Natural killer cell treated with Interleukin-12 subunit alpha and Interleukin-12 subunit beta and Interleukin-15 and Interleukin-18, amount 100 ng/mL, for 72 hours (primary cell): Measurements from ENCODE around the gene MSLN. TPM values are rescaled to one million over a fixed set of nuclear protein-coding genes. Genes with fewer than 3 reads are reported as not detected.

ENCODE experiments used
- ATAC-seq, 2 donors: fragments of 150-1000 bp; cut with Tn5 transposase in 1 of 2; sonication (Bioruptor Pico), chemical (Tn5 transposase) in 1 of 2; 2 replicates each; pipeline ENCODE4 v1.10.0; 2021
- DNase-seq: peaks from one replicate; pipeline ENCODE4 v3.0.0; 2022; ENCODE audit warnings: low spot score
- H3K27ac Mint-ChIP-seq, 2 donors: 1 replicate in 1 of 2; 2 replicates in 1 of 2; pipeline ENCODE4 v1.8.0; 2022; ENCODE audit warnings: mixed read lengths in 2 of 2, mild to moderate bottlenecking in 1 of 2, moderate library complexity in 1 of 2
- H3K27me3 Mint-ChIP-seq, 2 donors: 1 replicate in 1 of 2; 2 replicates in 1 of 2; pipeline ENCODE4 v1.8.0; 2022; ENCODE audit warnings: mixed read lengths in 2 of 2
- H3K36me3 Mint-ChIP-seq: one replicate; pipeline ENCODE4 v1.8.0; 2022; ENCODE audit warnings: mixed read lengths
- H3K4me1 Mint-ChIP-seq, 2 donors: 1 replicate in 1 of 2; 2 replicates in 1 of 2; pipeline ENCODE4 v1.8.0; 2022; ENCODE audit warnings: low read depth in 2 of 2, mixed read lengths in 2 of 2, mild to moderate bottlenecking in 1 of 2
- H3K4me3 Mint-ChIP-seq: one replicate; pipeline ENCODE4 v1.8.0; 2022; ENCODE audit warnings: mixed read lengths
- H3K9me3 Mint-ChIP-seq: 2 replicates; pipeline ENCODE4 v1.8.0; 2022; ENCODE audit warnings: mixed read lengths
- total RNA-seq, 2 donors: library from RNA; stranded (reverse); gene quantifications; one replicate each; pipeline ENCODE4 v1.2.3, GENCODE V29; 2022

The MSLN gene
- total RNA-seq, 2 donors from 2014 or later: not detected

GRCh38 chr16:804193-805048 is 43.9 kb downstream of the MSLN start:
- H3K9me3 Mint-ChIP-seq: no peaks in the 10 kb centered on the region
- H3K4me1 Mint-ChIP-seq: peaks cover 5 to 8% of the 10 kb centered on the region in 2 donors
- no peaks in the 10 kb centered on the region for H3K27me3 Mint-ChIP-seq
- no peak overlapping the region for H3K4me3 Mint-ChIP-seq
- no peak overlapping the region for H3K27ac Mint-ChIP-seq
- no peaks in the 10 kb centered on the region for H3K36me3 Mint-ChIP-seq
- ATAC-seq (no peak), DNase-seq (no peak)

DNA sequence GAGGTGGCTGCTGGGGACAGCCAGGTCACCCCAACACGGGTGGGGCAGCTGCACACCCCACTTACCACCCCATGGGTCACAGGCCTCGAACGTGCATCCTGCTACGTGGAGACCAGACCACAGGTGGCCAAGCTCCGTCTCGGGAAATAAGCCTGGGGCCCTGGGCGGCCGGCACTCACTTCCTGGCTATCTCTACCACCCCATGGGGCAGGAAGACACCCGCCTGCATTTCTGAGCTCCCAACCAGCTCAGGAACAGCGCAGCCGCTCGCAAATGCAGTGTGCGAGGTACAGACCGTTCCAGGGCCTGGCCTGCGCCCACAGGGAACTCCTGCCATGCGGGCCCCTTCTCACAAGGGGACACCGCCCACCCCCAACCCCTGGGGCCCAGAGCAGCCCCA is 44.9 kb downstream of the MSLN start:
- Mint-ChIP-seq H3K9me3 (no peaks in the 10 kb centered on the region), H3K4me1 (peaks cover 5 to 8% of the 10 kb centered on the region in 2 donors), H3K36me3 (no peaks in the 10 kb centered on the region), H3K27me3 (no peaks in the 10 kb centered on the region), H3K27ac (no peak overlapping the region), H3K4me3 (no peak overlapping the region)
- no peak for ATAC-seq
- DNase-seq: no peak

GRCh38 chr16:807347-808084 is 47.0 kb downstream of the MSLN start:
- Mint-ChIP-seq H3K9me3 (no peaks in the 10 kb centered on the region), H3K4me1 (peaks cover 5 to 8% of the 10 kb centered on the region in 2 donors), H3K27me3 (peaks cover 5 to 7% of the 10 kb centered on the region in 2 donors), H3K36me3 (no peaks in the 10 kb centered on the region), H3K4me3 (peak overlapping the region; percentile 98), H3K27ac (peak overlapping the region; percentile 82 to 98)
- ATAC-seq: peak; percentile 96 to 98
- peak; percentile 93 for DNase-seq

GRCh38 chr16:808085-808386 is 47.5 kb downstream of the MSLN start:
- DNase-seq (no peak), ATAC-seq (no peak)
- no peaks in the 10 kb centered on the region for H3K9me3 Mint-ChIP-seq
- H3K27ac Mint-ChIP-seq: peak overlapping the region; percentile 82 to 98
- H3K36me3 Mint-ChIP-seq: no peaks in the 10 kb centered on the region
- H3K27me3 Mint-ChIP-seq: peaks cover 7 to 8% of the 10 kb centered on the region in 2 donors
- H3K4me1 Mint-ChIP-seq: peaks cover 5 to 10% of the 10 kb centered on the region in 2 donors
- H3K4me3 Mint-ChIP-seq: peak overlapping the region; percentile 98

GRCh38 chr16:813204-813915 is 52.8 kb downstream of the MSLN start:
- ATAC-seq: peak; percentile 48 to 58

GRCh38 chr16:813916-814412 is 53.4 kb downstream of the MSLN start:
- ATAC-seq (no peak), DNase-seq (no peak)
- H3K27me3 Mint-ChIP-seq: peaks cover 7 to 11% of the 10 kb centered on the region in 2 donors
- no peaks in the 10 kb centered on the region for H3K36me3 Mint-ChIP-seq
- H3K4me1 Mint-ChIP-seq: peaks cover 0 to 2% of the 10 kb centered on the region in 2 donors
- no peaks in the 10 kb centered on the region for H3K9me3 Mint-ChIP-seq
- no peak overlapping the region for H3K4me3 Mint-ChIP-seq
- no peak overlapping the region for H3K27ac Mint-ChIP-seq

More at GRCh38 chr16:813204-813915, 52.8 kb downstream of the MSLN start:
- H3K27ac Mint-ChIP-seq: no peak overlapping the region
- H3K4me3 Mint-ChIP-seq: no peak overlapping the region
- peaks cover 0 to 5% of the 10 kb centered on the region in 2 donors for H3K4me1 Mint-ChIP-seq
- no peak for DNase-seq
- peaks cover 7 to 11% of the 10 kb centered on the region in 2 donors for H3K27me3 Mint-ChIP-seq
- no peaks in the 10 kb centered on the region for H3K9me3 Mint-ChIP-seq
- no peaks in the 10 kb centered on the region for H3K36me3 Mint-ChIP-seq

DNA sequence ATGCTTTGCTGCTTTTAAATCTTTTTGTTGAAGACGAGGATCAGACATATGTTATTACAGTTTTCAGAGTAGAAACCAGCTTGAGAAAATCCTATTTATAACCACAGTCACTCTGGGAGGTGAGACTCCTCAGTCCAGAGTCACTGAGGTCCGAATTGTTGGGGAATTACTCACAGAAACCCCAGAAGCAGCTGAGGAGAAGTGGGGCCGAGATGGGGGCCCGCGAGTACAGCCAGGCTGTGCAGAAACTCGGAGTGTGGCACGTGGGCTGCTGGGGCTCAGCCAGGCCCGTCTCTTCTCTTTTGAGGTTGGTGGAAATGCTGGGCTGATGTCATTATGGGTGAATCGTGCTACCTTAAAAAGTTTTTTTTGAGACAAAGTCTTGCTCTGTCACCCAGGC is 54.4 kb downstream of the MSLN start:
- Mint-ChIP-seq H3K36me3 (no peaks in the 10 kb centered on the region), H3K4me3 (no peak overlapping the region), H3K27me3 (peaks cover 7 to 11% of the 10 kb centered on the region in 2 donors), H3K9me3 (no peaks in the 10 kb centered on the region), H3K27ac (no peak overlapping the region), H3K4me1 (peaks cover 0 to 2% of the 10 kb centered on the region in 2 donors)
- ATAC-seq (no peak), DNase-seq (no peak)

DNA sequence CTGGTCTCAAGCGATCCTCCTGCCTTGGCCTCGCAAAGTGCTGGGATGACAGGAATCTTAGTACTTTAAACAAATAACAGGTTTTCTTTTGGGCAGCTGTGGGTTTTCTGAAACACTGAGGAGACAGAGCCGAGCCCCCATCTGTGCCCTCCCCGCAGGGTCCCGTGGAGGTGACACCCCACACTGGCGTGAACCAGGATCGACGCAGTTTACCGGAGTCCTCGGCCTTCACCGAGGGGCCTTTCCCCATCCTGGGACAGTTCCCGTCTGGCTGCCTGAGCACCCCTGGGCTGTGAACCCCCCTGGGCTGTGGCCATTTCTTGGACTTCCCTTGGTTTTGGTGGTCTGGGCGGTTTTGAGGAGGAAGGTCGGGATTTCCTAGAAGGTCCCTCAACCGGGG is 55.3 kb downstream of the MSLN start:
- Mint-ChIP-seq H3K27ac (no peak overlapping the region), H3K9me3 (no peaks in the 10 kb centered on the region), H3K4me1 (peaks cover 0 to 2% of the 10 kb centered on the region in 2 donors), H3K27me3 (peaks cover 7 to 13% of the 10 kb centered on the region in 2 donors), H3K4me3 (no peak overlapping the region), H3K36me3 (no peaks in the 10 kb centered on the region)
- DNase-seq: no peak
- ATAC-seq: no peak

GRCh38 chr16:817001-817906 is 56.7 kb downstream of the MSLN start:
- no peak overlapping the region for H3K27ac Mint-ChIP-seq
- no peak for DNase-seq
- no peak overlapping the region for H3K4me3 Mint-ChIP-seq
- ATAC-seq: no peak
- H3K36me3 Mint-ChIP-seq: no peaks in the 10 kb centered on the region
- H3K9me3 Mint-ChIP-seq: no peaks in the 10 kb centered on the region
- H3K27me3 Mint-ChIP-seq: peaks cover 3 to 14% of the 10 kb centered on the region in 2 donors
- peaks cover 0 to 2% of the 10 kb centered on the region in 2 donors for H3K4me1 Mint-ChIP-seq

GRCh38 chr16:818132-818531 is 57.6 kb downstream of the MSLN start:
- DNase-seq: no peak
- H3K4me3 Mint-ChIP-seq: no peak overlapping the region
- no peaks in the 10 kb centered on the region for H3K36me3 Mint-ChIP-seq
- ATAC-seq: no peak
- H3K9me3 Mint-ChIP-seq: no peaks in the 10 kb centered on the region
- peaks cover 0 to 9% of the 10 kb centered on the region in 2 donors for H3K27me3 Mint-ChIP-seq
- no peak overlapping the region for H3K27ac Mint-ChIP-seq
- no peaks in the 10 kb centered on the region for H3K4me1 Mint-ChIP-seq
